HL-60/S4 treated with phorbol 12-myristate 13-acetate at 8.2 ng/mL for 4 days and 3 days (cell line): ENCODE results near the gene CBR1.
"Not testable (repeated sequence)": the region's sequence is repeated elsewhere in the genome, so short reads cannot be mapped to it uniquely, and the experiment has no call there.

Experiments used
- in situ Hi-C: fragments of 300-500 bp; cut with MboI; formaldehyde crosslinking; loops from 2 replicates; pipeline ENCODE4 v1.15.0; 2022; ENCODE audit warnings: low sequenced_read_pairs

CBR1 gene

DNA sequence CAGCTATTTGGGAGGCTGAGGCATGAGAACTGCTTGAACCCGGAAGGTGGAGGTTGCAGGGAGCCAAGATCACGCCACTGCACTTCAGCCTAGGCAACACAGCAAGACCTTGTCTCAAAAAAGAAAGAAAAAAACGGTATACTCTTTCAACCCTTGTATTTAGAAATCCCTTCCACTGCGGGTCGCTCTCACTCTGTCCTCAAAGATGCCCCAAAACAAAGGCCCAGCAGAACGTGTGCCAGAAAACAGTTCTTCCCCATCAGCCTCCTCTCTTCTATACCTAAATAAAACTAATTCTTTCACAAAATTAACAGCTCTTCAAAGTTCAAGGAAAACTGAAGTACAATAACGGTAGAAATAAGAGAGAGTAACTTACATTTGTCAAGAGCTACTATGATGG is 22.7 kb upstream of the CBR1 start:
- in situ Hi-C loops = no loop called here

GRCh38 chr21:36048357-36048756 is 21.5 kb upstream of the CBR1 start:
- in situ Hi-C loops = no loop called here

GRCh38 chr21:36052860-36053714 is 16.7 kb upstream of the CBR1 start:
- in situ Hi-C loops = no loop called here

DNA sequence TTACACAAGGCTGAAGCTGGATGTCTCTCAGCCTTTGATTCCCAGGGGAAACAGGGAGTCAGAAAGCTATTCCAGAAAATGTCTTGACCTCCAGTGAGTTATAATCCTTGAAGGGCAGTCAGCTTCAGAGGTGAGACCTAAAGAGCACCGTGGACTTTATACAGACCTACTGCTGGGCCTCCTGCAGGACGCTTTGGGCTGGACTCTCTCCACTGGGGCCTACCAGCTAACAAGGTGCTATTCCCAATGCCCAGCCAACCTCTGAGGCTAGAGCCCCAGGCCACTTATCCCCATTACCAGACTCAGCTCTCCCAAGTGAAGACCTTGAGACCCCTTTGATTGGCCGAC is 16.1 kb upstream of the CBR1 start:
- in situ Hi-C loops = no loop called here

GRCh38 chr21:36055551-36055950 is 14.3 kb upstream of the CBR1 start:
- in situ Hi-C loops = no loop called here

DNA sequence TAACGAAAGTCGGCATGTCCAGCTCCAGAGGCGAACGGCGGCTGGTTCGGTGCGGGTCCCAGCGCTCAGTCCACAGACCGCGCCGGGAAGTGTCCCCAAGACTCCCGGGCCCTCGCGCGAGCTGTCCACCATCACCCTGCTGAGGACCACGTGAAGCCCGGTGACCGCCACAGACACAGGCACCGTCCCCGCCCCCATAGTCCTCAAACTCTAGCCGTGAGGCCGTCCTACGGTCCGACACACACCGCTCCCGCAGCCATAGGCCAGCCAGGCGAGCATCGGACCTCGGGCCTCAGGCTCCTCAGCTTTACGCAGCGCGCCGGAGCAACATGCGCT is 10.0 kb upstream of the CBR1 start:
- in situ Hi-C loops = no loop called here

DNA sequence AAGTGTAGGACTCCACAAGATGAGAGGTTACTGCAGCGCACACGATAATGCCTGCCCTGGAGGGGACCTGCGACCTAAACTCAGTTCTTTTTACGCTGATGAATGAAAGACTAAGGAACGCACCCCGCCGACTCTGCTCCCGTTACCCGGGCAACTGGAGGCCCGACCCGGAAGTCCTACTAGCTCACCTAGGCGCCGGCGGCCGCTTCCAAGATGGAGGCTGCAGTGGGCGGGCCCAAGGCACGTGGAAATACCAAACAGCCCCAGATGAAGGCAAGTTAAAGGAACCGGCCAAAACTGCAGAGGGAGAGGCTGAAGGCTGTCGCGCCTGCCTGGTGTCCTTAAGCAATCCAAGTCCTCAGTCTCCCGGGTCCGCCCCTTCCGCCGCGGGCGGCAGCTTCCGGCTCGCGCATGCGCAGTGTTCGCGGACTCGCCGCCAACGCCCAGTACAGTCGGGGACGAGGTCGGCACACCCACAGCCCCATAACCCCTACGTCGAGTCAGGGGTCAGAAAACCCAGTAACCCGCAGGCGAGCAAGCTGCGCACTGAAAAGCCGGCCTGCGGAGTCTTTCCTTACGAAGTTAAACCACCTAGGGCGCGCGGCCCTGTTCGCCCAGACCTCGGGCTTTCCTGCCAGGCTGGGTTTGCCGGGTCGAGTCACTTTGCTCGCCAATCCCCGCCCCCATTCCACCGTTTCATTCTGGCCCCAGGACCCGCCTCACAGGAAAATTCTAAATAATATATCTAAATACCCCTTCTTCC is 9.5 kb upstream of the CBR1 start, which contains the start of gene SETD4:
TSS of gene SETD4 (minus strand) at position 368 of the 763 bp plus-strand sequence. CDS start 1,638 bp downstream, outside the sequence.
- in situ Hi-C loops = no loop called here

DNA sequence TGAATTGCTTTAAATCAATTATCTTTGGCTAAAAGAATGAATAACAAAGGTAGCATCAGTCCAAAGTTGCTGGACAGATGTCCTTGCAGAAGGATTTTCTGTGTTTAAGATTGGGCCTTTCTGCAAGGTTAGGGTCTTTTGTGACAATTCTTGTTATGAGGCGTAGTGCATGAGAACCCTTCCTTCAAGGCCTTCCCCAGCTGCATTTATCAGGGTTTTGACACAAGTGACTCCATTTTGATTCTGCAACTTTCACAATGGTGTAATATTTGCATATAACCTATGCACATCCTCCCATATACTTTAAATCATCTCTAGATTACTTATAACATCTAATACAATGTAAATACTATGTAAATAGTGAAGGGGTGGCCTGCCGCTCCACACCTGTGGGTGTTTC is 8.4 kb upstream of the CBR1 start:
- in situ Hi-C loops = no loop called here

DNA sequence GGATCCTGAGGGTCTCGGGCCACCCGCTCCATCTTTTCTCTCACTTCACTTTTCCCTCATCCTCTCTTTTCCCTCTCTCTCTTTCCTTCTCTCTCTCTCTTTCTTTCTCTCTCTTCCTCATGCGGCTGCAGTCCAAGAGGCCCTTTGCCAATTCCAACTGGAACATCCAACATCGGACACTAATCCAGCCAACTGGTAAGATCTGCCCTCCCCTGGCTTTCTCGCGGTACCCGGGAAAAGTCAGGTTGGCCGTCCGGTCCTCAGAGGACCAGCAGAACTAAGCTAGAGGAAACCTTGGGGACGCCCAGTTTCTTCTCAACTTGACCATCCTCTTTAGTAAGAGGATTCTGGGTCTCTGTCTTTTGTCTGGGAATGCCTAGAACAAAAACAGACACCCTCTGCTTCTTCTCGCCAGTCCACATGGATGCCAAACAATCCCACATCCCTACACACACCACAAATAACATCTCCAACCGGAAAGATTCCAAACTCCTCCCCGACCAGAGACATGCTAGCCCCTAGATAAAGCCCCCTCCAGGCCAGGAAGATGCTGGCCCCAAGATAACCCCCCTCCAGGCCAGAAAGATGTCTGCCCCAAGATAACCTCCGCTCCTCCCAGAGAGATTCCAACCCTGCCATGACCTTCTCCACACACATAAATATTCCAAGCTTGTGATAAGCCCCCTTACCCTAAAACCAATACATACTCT is 6.3 kb upstream of the CBR1 start:
- in situ Hi-C loops = no loop called here

GRCh38 chr21:36064085-36064460 is 5.8 kb upstream of the CBR1 start:
- in situ Hi-C loops = no loop called here

GRCh38 chr21:36065497-36066036 is 4.3 kb upstream of the CBR1 start:
- in situ Hi-C loops = no loop called here

GRCh38 chr21:36068748-36069398 is 951 bp upstream of the CBR1 start:
- in situ Hi-C loops = no loop called here

DNA sequence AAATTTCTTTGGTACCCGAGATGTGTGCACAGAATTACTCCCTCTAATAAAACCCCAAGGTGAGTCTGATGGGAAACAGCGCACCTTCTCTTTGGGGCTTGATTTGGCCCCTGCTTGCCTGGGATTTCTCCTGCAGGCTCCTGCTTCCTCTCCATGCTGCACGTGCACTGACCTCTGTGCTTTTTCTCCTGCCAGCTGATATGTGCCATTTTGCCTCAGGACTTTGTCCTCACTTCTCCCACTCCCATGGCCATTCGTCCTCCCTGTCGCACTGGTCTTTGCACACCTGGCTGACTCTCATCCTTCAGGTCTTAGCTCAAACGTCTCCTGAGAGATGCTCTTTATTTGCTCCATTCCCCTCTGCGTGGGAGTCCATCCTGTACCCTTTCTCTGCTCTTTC is 1.2 kb downstream of the CBR1 start:
- in situ Hi-C loops = no loop called here

- in situ Hi-C loops = no loop called here
These were observed 2.8 kb downstream of the CBR1 start for GRCh38 chr21:36072453-36073162.

- in situ Hi-C loops = no loop called here
These were observed 3.4 kb downstream of the CBR1 start for GRCh38 chr21:36073181-36073580.

DNA sequence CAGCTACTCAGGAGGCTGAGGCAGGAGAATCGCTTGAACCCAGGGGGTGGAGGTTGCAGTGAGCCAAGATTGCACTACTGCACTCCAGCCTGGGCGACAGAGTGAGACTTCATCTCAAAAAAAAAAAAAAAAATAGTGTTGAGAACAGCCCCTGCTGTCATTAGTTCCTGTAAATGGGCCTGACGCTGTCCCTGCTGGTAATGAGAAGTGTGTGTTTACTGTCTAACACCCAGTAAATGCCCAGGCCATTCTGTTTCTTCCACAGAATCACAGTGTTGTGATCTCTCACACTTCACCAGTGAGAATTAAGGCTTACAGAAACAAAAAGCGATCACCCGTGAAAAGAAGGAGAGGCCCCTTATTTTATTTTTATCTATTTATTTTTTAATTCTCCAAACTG is 4.1 kb downstream of the CBR1 start:
- in situ Hi-C loops = not testable (repeated sequence)

DNA sequence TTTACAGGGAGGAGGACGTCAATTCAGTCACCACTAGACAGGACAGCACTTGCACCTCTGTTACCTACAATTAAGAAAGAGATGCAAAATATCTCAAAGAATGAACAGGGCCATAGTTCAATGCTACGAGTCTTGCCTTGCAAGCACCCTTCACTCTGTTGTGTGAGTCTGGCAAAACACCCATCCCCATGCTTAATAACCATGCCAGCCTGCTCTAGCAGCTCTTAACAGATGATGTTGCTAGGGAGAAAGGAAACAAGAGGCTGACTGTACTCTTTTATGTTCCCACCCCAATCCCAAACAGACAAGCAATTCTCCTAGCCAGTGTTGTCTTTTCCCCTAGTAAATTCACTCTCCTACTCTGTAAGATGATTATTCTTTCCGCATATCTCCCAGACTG is 5.3 kb downstream of the CBR1 start:
- in situ Hi-C loops = no loop called here

DNA sequence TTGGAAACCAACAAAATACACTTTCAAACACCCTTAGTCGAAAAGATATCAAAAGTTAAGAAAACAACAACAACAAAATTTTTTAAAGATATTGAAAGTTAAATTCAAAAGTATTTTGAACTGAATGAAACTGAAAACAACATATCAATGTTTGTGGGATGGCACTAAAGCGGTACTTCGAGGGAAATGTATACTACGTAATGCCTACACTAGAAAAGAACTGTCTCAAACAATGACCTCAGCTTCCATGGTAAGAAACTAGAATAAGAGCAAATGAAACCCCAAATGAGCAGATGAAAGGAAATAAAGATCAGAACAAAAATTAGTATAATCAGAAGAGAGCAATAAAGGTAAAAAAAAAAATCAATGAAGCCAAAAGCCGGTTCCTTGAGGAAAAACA is 6.1 kb downstream of the CBR1 start:
- in situ Hi-C loops = no loop called here

DNA sequence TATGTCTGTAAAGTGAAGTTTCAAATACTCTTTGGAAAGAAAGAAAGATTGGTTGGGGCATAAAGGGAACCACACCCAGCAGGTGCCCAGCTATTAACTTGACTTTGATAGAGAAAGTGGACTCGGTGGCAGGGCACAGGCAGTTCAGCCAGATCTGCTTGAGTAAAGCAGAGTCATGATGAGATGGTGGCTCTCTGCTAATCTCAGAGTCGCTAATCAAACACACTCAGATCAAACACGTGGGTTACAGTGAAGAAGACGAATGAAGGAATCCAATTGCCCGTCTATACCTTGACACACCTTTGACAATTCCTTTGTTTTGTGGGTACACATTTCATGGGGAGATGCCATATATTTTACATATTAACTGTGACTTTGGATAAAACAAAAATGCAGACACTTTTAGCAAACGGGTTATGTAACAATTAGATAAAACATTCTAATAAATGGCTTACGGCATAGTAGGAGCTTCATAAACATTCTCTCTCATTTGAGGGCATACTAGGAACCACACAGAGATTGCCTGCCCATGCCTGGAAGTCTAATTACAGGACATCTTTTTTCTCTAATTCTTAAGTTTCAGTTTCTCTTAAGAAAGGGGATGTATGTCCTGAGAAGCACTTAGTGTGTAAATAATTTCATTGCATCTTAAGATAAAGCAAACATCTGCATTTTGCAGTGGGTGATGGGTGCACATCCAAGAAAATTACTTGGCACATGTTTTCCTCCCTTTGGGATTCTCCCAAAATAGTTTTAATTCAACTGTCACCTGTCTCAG is 7.2 kb downstream of the CBR1 start:
- in situ Hi-C loops = no loop called here

DNA sequence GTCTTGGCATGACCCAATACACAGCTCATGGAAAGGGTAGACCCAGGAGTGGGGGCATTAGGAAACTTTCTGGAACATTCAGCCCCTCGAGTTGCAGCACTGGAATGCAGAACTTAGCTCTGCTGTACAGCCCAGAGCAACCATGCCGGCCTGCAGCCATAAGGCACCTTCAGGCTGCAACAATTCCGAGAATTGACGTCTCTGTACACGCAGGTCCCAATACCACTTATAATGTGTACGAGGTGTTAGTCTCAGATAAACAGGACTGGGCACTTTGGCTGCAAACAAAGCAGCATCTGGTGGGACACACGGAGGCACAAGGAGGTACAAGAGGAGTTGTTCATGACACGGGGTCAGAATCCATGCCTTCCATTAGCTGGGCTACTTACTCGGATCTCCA is 7.9 kb downstream of the CBR1 start:
- in situ Hi-C loops = no loop called here
